Muscle of back (tissue), 11 donors: ENCODE results near the gene WWOX. TPM values are rescaled to one million over a fixed set of nuclear protein-coding genes. Genes with fewer than 3 reads are reported as not detected.

ENCODE experiments used
- DNase-seq, 3 donors: peaks; one replicate each; pipeline versions ENCODE4 v3.0.0 to v3.0.0-alpha.2; 2013
- polyA plus RNA-seq, 10 donors: library from polyadenylated mRNA; unstranded; fragments of 120-200 nt; gene quantifications; one replicate each; pipeline ENCODE4 v1.2.1, GENCODE V29; 2013; ENCODE audit not compliant: insufficient read length in 10 of 10

The WWOX gene
- polyA plus RNA-seq, 10 donors: 7.8 to 14.7 (median 12.8) TPM

GRCh38 chr16:78294538-78295225, 195.2 kb downstream of the WWOX start:
- DNase-seq: no peak

- no peak for DNase-seq
Measured at GRCh38 chr16:78297066-78297666, 197.7 kb downstream of the WWOX start.

GRCh38 chr16:78298986-78299385, 199.5 kb downstream of the WWOX start:
- DNase-seq: no peak

- DNase-seq: no peak
Measured at GRCh38 chr16:78300469-78300868, 201.0 kb downstream of the WWOX start.

GRCh38 chr16:78303946-78304345, 204.5 kb downstream of the WWOX start:
- DNase-seq: peak; percentile 64 to 76 (median 70)

- DNase-seq: no peak
Measured at GRCh38 chr16:78306361-78306760, 206.9 kb downstream of the WWOX start.

GRCh38 chr16:78307824-78308528, 208.5 kb downstream of the WWOX start:
- DNase-seq: no peak

- no peak for DNase-seq
Measured at GRCh38 chr16:78309763-78310162, 210.3 kb downstream of the WWOX start.

- no peak for DNase-seq
Measured at GRCh38 chr16:78310196-78310595, 210.7 kb downstream of the WWOX start.

GRCh38 chr16:78310990-78311561, 211.6 kb downstream of the WWOX start:
- peak in 1 of 3 donors; percentile 11 for DNase-seq

- no peak for DNase-seq
Measured at GRCh38 chr16:78311831-78312230, 212.4 kb downstream of the WWOX start.

- peak in 1 of 3 donors; percentile 15 for DNase-seq
Measured at GRCh38 chr16:78317564-78318240, 218.2 kb downstream of the WWOX start.

GRCh38 chr16:78321620-78322360, 222.3 kb downstream of the WWOX start:
- DNase-seq: no peak

GRCh38 chr16:78323315-78323714, 223.9 kb downstream of the WWOX start:
- no peak for DNase-seq

- no peak for DNase-seq
Measured at GRCh38 chr16:78324649-78325285, 225.3 kb downstream of the WWOX start.

- DNase-seq: no peak
Measured at GRCh38 chr16:78325468-78326352, 226.3 kb downstream of the WWOX start.

- no peak for DNase-seq
Measured at GRCh38 chr16:78326731-78327130, 227.3 kb downstream of the WWOX start.

GRCh38 chr16:78331731-78332130, 232.3 kb downstream of the WWOX start:
- no peak for DNase-seq

GRCh38 chr16:78333808-78334207, 234.4 kb downstream of the WWOX start:
- DNase-seq: no peak

- no peak for DNase-seq
Measured at GRCh38 chr16:78340590-78340989, 241.1 kb downstream of the WWOX start.
